Heart right ventricle (tissue), 16 donors: ENCODE measurements around the gene NHP2. TPM values are rescaled to one million over a fixed set of nuclear protein-coding genes. Genes with fewer than 3 reads are reported as not detected.

Experiments used
- ATAC-seq, 8 donors: fragments of 200-7000 bp; cut with Tn5 transposase; one replicate each; pipeline ENCODE4 v1.9.1; 2020; ENCODE audit warnings: mild to moderate bottlenecking in 8 of 8, moderate library complexity in 8 of 8, moderate number of reproducible peaks in 1 of 8
- DNase-seq, 2 donors: peaks; one replicate each; pipeline ENCODE4 v3.0.0-alpha.2; 2020
- H3K27ac ChIP-seq, 10 donors: fragments of 200-600 bp; sonication (generic) in 2 of 10; one replicate each; pipeline versions ENCODE4 v1.5.0 to v1.8.0; 2020 to 2022; ENCODE audit warnings: mild to moderate bottlenecking in 3 of 10
- H3K27me3 ChIP-seq, 7 donors: fragments of 200-600 bp; one replicate each; pipeline ENCODE4 v1.8.0; 2021 to 2022; ENCODE audit warnings: mild to moderate bottlenecking in 2 of 7
- H3K36me3 ChIP-seq, 9 donors: fragments of 200-600 bp; sonication (generic) in 1 of 9; one replicate each; pipeline versions ENCODE4 v1.5.0 to v1.8.0; 2020 to 2022; ENCODE audit warnings: mild to moderate bottlenecking in 2 of 9
- H3K4me1 ChIP-seq, 9 donors: fragments of 200-600 bp; sonication (generic) in 1 of 9; one replicate each; pipeline versions ENCODE4 v1.5.0 to v1.8.0; 2020 to 2022; ENCODE audit warnings: mild to moderate bottlenecking in 4 of 9
- H3K4me3 ChIP-seq, 10 donors: fragments of 200-600 bp; sonication (generic) in 2 of 10; one replicate each; pipeline versions ENCODE4 v1.5.0 to v1.8.0; 2020 to 2022; ENCODE audit warnings: mild to moderate bottlenecking in 7 of 10, moderate library complexity in 2 of 10
- H3K9me3 ChIP-seq, 11 donors: fragments of 200-600 bp in 10 of 11; sonication (generic) in 2 of 11; one replicate each; pipeline versions ENCODE4 v1.5.0 to v1.8.0; 2013 to 2022; ENCODE audit warnings: mild to moderate bottlenecking in 2 of 11, control low read depth in 1 of 11, moderate library complexity in 1 of 11
- WGBS, 2 donors: extraction: QIAGEN DNeasy Blood & Tissue Kit; methylation state at CpG; one replicate each; pipeline ENCODE4 v1.1.7; 2013; ENCODE audit warnings: inconsistent platforms in 1 of 2; 5-methylcytosine and 5-hydroxymethylcytosine counted together
- intact Hi-C, 10 donors: fragments of 100-400 bp; cut with DNase I; formaldehyde crosslinking; loops; one replicate each; pipeline versions ENCODE4 v1.11.1 to v1.14.2; 2022
- polyA plus RNA-seq, 2 donors: library from polyadenylated mRNA; stranded (reverse); fragments of 200-250 nt; gene quantifications; one replicate each; pipeline ENCODE4 v1.2.3, GENCODE V29; 2013
- total RNA-seq, 10 donors: library from RNA; stranded (reverse); fragmentation: NEBNext Ultra II Directional in 3 of 10; extraction: Animal tissue kit (Norgen Biotek cat#: 25700) in 3 of 10; gene quantifications; one replicate each; pipeline versions ENCODE4 v1.2.1 to v1.2.4, GENCODE V29; 2021 to 2023
- TF ChIP-seq, protein P1 (sequence below), 9 donors: fragments of 200-600 bp; sonication (generic) in 2 of 9; IDR thresholded peaks; one replicate each; pipeline versions ENCODE4 v1.5.0 to v1.8.0; 2021 to 2022; ENCODE audit warnings: antibody characterized with exemption in 9 of 9, mild to moderate bottlenecking in 5 of 9, moderate library complexity in 1 of 9
- donor health status: Arrhythmogenic right ventricular cardiomyopathy.
- donor health status: ischemic (EF 13 %, LVEDD 7.1; RV severe dilation, severe dysfunction).
- donor health status: healthy with polysubstance abuse.
- donor health status: DM: no; HTN: yes; CAD: no.
- donor health status: DM: no; HTN: no; CAD: no.
- donor health status: ischemic (EF 25% LVEDD 6.9; RV normal size, moderate dysfunction).
- donor health status: ischemic (EF 25% LVEDD 5.7; RV mildly dilated, moderate dysfunction).
- donor health status: healthy.
- donor health status: DM: yes; HTN: yes; CAD: no.
- donor health status: Ischemic cardiomyopathy.
- donor health status: ischemic (EF 35%, LVEDD 5.7; RV mildly dilated, moderate dysfunction).
- donor health status: nonischemic (EF 11% LVEDD 7.7; RV severe dilation, severe dysfunction).
- donor health status: DM: yes; HTN: yes; CAD: no.
- donor health status: PGD.
- donor health status: ischemic (EF 29% LVEDD 5.4; RV normal size, mild dysfunction).
- donor health status: nonischemic (EF 23%, LVEDD 6.1; RV moderate dilation, normal function).

Gene NHP2
- total and polyA plus RNA-seq, 12 donors = 59.8 to 272 (median 74.5) TPM

DNA sequence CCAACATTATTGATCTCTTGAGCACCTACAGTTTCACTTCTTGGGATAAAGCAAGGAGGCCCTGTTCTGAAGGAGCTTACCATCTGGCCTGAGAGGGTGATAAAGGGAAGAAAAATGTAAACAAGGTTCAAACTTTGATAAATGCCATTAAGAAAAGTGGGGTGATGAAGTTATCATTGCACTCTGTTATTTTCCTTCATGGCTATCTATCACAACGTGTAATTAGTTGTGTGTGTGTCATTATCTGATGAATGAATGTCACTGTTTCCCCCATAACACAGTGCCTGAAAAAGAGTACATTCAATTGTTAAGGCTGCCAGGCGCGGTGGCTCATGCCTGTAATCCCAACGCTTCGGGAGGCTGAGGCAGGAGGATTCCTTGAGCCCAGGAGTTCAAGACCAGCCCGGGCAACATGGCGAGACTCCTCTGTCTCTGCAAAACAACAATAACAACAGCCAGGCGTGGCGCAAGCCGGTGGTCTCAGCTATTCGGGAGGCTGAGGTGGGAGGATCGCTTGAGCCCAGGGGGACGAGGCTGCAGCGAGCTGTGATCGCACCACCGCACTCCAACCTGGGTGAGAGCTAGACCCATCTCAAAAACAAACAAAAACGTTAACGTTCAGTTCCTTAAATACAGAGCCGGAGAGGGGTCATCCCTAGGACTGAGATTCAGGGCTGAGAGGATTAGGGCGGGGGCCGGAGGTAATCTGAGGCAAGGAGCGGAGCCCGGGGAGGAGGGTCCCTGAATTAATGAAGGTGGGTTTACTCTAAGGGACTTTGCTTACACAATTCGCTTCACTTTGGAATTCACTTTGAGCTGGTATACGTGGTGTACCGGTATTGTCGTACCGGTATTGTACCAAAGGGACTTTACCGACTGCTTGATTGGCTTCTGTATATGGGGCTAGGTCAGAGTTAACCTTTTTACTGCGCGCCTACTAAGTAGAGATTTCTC lies 917 bp downstream of the NHP2 start:
- no peak for DNase-seq
- H3K27ac ChIP-seq = peak overlapping the region in 7 of 10 donors; percentile 61 to 79 (median 75)
- whole genome bisulfite sequencing, 2 donors = 50 to 52% methylated on average over 31 of the region's 31 CpGs
- intact Hi-C loops = loop anchor here in 3 of 10 donors (2.0 to 5.0 kb wide), 3 partner anchors 22 to 40 kb away; partner anchors contain the start of genes N4BP3 (in 1 of the 3) and RMND5B (in 1 of the 3)
- H3K4me3 ChIP-seq = peak overlapping the region; percentile 64 to 91 (median 82)
- no peaks in the 10 kb centered on the region for H3K9me3 ChIP-seq
- H3K4me1 ChIP-seq = peaks cover 0 to 29% (median 20%) of the 10 kb centered on the region in 9 donors
- ATAC-seq = no peak
- no peaks in the 10 kb centered on the region for H3K27me3 ChIP-seq
- TF ChIP-seq, protein P1, sequence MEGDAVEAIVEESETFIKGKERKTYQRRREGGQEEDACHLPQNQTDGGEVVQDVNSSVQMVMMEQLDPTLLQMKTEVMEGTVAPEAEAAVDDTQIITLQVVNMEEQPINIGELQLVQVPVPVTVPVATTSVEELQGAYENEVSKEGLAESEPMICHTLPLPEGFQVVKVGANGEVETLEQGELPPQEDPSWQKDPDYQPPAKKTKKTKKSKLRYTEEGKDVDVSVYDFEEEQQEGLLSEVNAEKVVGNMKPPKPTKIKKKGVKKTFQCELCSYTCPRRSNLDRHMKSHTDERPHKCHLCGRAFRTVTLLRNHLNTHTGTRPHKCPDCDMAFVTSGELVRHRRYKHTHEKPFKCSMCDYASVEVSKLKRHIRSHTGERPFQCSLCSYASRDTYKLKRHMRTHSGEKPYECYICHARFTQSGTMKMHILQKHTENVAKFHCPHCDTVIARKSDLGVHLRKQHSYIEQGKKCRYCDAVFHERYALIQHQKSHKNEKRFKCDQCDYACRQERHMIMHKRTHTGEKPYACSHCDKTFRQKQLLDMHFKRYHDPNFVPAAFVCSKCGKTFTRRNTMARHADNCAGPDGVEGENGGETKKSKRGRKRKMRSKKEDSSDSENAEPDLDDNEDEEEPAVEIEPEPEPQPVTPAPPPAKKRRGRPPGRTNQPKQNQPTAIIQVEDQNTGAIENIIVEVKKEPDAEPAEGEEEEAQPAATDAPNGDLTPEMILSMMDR (IDR thresholded peaks at IDR 0.05) = no peak
- peaks cover 0 to 40% (median 26%) of the 10 kb centered on the region in 9 donors for H3K36me3 ChIP-seq

- ATAC-seq = no peak
- Histone ChIP-seq H3K9me3 (no peaks in the 10 kb centered on the region), H3K4me1 (peaks cover 0 to 29% (median 20%) of the 10 kb centered on the region in 9 donors), H3K27ac (peak overlapping the region in 1 of 10 donors; percentile 39), H3K27me3 (no peaks in the 10 kb centered on the region), H3K4me3 (no peak overlapping the region), H3K36me3 (peaks cover 0 to 57% (median 37%) of the 10 kb centered on the region in 9 donors)
- TF ChIP-seq, protein P1 (IDR thresholded peaks at IDR 0.05) = no peak
- no peak for DNase-seq
- intact Hi-C loops = loop anchor here in 2 of 10 donors (5.0 kb wide), 2 partner anchors 34 to 39 kb away; partner anchors contain the start of gene N4BP3 (in 1 of the 2)
- WGBS, 2 donors = 70 to 77% methylated on average over 11 of the region's 11 CpGs
Measured at GRCh38 chr5:178150977-178151734, 2.5 kb downstream of the NHP2 start.

GRCh38 chr5:178149199-178149932 lies 4.3 kb downstream of the NHP2 start:
- TF ChIP-seq, protein P1 (IDR thresholded peaks at IDR 0.05) = no peak
- intact Hi-C loops = loop anchor here in 7 of 10 donors (5.0 kb wide), 2 partner anchors 37 to 72 kb away; partner anchors contain the start of gene N4BP3 (in 1 of the 7)

More at GRCh38 chr5:178149199-178149932, 4.3 kb downstream of the NHP2 start:
- H3K27ac ChIP-seq = no peak overlapping the region
- DNase-seq (no peak), ATAC-seq (no peak)
- WGBS, 2 donors = 79 to 84% methylated on average over 11 of the region's 11 CpGs
- H3K9me3 ChIP-seq = no peaks in the 10 kb centered on the region
- no peaks in the 10 kb centered on the region for H3K27me3 ChIP-seq
- H3K4me3 ChIP-seq = no peak overlapping the region
- H3K4me1 ChIP-seq = peaks cover 0 to 26% (median 19%) of the 10 kb centered on the region in 9 donors
- peaks cover 0 to 74% (median 53%) of the 10 kb centered on the region in 9 donors for H3K36me3 ChIP-seq
